NCI-H2196 treated with DMSO at 0.1 percent for 48 hours (cell line): ENCODE measurements around the gene NXPE4.
"Not testable (repeated sequence)": the region's sequence is repeated elsewhere in the genome, so short reads cannot be mapped to it uniquely, and the experiment has no call there.

ENCODE experiments used
- DNase-seq: peaks from one replicate; lab custom pipeline; 2025; ENCODE audit not compliant: unreplicated experiment; lab: John Stamatoyannopoulos, UW

The NXPE4 gene

DNA sequence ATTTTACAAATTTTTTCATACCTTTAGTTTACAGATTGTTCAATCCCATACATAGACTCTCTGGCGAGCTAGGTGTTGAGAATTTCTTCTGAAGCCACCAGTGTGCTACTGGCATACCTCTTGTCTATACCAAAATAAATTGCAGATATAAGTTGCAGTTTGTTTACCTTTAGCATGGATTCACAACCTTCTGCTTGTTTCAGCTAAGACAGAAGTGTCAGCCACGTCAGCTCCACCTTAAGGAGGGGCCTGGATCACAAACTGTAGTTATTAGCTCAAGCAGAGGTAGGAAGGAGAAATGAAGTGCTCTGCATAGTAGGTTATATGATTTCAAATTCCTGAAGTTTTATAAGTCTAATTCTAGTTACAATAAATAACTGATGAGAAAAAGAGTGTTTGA lies at the start of gene NXPE4:
Gene NXPE4 (minus strand): TSS at position 216 of the 400 bp plus-strand sequence. CDS start 1,027 bp downstream, outside the sequence.
- DNase-seq, result no peak

- DNase-seq, result not testable (repeated sequence)
These were observed 43.9 kb upstream of the NXPE4 start for GRCh38 chr11:114639440-114639839.

GRCh38 chr11:114631445-114631965 lies 35.9 kb upstream of the NXPE4 start:
- not testable (repeated sequence) for DNase-seq

DNA sequence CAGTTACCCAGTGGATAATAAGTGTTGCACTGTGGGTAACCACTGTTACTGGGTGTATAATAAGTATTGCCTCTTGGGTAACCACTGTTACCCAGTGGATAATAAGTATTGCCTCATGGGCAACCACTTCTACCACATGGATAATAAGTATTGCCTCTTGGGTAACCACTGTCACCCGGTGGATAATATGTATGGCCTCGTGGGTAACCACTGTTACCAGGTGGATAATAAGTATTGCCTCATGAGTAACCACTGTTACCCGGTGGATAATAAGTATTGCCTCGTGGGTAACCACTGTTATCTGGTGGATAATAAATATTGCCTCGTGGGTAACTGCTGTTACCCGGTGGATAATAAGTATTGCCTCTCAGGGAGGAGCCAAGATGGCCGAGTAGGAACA lies 29.7 kb upstream of the NXPE4 start:
- DNase-seq, result no peak

DNA sequence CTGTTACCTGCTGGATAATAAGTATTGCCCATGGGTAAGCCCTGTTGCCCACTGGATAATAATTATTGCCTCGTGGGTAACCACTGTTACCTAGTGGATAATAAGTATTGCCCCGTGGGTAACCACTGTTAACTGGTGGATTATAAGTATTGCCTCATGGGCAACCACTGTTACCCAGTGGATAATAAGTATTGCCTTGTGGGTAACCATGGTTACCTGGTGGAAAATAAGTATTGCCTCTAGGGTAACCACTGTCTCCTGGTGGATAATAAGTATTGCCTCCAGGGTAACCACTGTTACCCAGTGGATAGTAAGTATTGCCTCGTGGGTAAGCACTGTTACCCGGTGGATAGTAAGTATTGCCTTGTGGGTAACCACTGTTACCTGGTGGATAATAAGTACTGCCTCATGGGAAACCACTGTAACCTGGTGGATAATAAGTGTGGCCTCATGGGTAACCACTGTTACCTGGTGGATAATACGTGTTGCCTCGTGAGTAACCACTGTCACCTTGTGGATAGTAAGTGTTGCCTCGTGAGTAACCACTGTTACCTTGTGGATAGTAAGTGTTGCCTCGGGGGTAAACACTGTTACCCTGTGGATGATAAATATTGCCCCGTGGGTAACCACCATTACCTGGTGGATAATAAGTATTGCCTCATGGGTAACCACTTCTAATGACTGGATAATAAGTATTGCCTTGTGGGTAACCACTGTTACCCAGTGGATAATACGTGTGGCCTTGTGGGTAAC lies 29.0 kb upstream of the NXPE4 start:
- DNase-seq, result no peak

GRCh38 chr11:114623720-114624119 lies 28.1 kb upstream of the NXPE4 start:
- no peak for DNase-seq

DNA sequence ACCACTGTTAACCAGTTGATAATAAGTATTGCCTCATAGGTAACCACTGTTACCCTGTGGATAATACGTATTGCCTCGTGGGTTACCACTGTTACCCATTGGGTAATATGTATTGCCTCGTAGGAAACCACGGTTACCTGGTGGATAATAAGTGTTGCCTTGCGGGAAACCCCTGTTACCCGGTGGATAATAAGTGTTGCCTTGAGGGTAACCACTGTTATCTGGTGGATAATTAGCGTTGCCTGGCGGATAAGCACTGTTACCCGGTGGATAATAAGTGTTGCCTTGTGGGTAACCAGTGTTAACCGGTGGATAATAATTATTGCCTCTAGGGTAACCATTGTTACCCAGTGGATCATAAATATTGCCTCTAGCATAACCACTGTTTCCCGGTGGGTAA lies 27.3 kb upstream of the NXPE4 start:
- no peak for DNase-seq

DNA sequence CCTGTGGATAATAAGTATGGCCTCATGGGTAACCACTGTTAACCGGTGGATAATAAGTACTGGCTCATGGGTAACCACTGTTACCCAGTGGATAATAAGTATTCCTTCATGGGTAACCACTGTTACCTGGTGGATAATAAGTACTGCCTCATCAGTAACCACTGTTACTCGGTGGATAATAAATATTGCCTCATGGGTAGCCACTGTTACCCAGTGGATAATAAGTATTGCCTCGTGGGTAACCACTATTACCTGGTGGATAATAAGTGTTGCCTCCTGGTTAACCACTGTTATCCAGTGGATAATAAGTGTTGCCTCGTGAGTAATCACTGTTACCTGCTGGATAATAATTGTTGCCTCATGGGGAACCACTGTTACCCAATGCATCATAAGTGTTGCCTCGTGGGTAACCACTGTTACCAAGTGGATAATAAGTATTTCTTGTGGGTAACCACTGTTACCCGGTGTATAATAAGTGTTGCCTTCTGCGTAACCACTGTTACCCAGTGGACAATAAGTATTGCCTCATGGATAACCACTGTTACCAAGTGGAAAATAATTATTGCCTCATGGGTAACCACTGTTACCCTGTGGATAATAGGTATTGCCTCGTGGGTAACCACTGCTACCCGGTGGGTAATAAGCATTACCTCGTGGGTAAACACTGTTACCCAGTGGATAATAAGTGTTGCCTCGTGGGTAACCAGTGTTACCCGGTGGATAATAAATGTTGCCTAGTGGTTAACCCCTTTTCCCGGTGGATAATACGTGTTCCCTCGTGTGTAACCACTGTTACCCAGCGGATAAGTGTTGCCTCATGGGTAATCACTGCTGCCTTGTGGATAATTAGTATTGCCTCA lies 26.6 kb upstream of the NXPE4 start:
- DNase-seq, result no peak

GRCh38 chr11:114621072-114621471 lies 25.5 kb upstream of the NXPE4 start:
- DNase-seq, result no peak

GRCh38 chr11:114619659-114620173 lies 24.1 kb upstream of the NXPE4 start:
- DNase-seq, result no peak

GRCh38 chr11:114618139-114618538 lies 22.6 kb upstream of the NXPE4 start:
- no peak for DNase-seq

DNA sequence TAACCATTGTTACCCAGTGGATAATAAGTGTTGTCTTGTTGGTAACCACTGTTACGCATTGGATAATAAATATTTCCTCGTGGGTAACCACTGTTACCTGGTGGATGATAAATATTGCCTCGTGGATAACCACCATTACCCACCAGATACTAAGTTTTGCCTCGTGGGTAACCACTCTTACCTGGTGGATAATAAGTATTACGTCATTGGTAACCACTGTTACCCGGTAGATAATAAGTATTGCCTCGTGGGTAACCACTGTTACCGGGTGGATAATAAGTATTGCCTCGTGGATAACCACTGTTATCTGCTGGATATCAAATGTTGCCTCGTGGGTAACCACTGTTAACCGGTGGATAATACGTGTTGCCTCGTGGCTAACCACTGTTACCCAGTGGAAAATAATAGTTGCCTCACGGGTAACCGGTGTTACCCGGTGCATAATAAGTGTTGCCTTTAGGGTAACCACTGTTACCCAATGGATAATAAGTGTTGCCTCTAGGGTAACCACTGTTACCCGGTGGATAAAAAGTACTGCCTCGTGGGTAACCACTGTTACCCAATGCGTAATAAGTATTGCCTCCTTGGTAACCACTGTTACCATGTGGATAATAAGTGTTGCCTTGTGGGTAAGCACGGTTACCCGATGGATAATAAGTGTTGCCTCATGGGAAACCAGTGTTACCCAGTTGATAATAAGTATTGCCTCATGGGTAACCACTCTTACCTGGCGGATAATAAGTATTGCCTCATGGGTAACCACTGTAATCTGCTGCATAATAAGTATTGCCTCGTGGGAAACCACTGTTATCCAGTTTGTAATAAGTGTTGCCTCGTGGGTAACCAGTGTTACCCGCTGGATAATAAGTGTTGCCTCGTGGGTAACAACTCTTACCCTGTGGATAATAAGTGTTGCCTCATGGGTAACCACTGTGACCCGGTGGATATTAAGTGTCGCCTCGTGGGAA lies 21.9 kb upstream of the NXPE4 start:
- no peak for DNase-seq

GRCh38 chr11:114616516-114616915 lies 20.9 kb upstream of the NXPE4 start:
- DNase-seq, result no peak

- DNase-seq, result no peak
These were observed 20.1 kb upstream of the NXPE4 start for GRCh38 chr11:114615448-114616361.

- no peak for DNase-seq
These were observed 18.6 kb upstream of the NXPE4 start for GRCh38 chr11:114614127-114614720.

- DNase-seq, result not testable (repeated sequence)
These were observed 17.5 kb upstream of the NXPE4 start for GRCh38 chr11:114613094-114613493.

DNA sequence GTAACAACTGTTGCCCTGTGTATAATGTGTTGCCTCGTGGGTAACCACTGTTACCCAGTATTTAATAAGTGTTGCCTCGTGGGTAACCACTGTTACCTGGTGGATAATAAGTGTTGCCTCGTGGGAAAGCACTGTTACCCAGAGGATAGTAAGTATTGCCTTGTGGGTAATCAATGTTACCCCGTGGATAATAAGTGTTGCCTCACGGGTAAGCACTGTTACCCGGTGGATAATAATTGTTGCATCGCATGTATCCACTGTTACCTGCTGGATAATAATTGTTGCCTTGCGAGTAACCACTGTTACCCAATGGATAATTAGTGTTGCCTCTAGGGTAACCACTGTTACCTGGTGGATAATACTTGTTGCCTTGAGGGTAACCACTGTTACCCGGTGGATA lies 17.1 kb upstream of the NXPE4 start:
- no peak for DNase-seq

DNA sequence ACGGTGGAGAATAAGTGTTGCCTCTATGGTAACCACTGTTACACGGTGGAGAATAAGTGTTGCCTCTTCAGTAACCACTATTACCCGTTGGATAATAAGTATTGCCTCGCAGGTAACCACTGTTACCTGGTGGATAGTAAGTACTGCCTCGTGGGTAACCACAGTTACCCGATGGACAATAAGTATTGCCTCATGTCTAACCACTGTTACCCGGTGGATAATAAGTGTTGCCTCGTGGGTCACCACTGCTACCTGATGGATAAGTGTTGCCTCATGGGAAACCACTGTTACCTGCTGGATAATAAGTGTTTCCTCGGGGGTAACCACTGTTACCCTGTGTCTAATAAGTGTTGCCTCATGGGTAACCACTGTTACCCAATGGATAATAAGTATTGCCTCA lies 16.6 kb upstream of the NXPE4 start:
- DNase-seq, result not testable (repeated sequence)
